ENCODE data around the gene TMEM201.
A peak's percentile ranks its signal among the peaks of the same experiment; 100 is the strongest.

The TMEM201 gene

DNA sequence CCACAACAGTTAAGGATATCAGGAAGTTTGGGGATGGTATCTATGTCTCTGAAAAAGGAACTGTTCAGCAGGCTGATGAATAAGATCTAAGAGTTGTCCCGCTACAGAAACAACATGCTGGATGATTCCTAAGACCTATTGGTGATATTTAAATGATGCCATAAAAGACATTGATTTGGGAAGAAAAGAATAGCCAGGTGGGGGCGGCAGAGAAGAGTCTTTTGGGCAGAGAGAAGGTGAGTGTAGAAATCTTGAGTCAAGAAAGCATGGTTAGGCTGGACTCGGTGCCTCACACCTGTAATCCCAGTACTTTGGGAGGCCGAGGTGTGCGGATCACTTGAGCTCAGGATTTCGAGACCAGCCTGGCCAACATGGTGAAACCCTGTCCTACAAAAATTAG lies 11.8 kb upstream of the TMEM201 start:
- no peak overlapping the region for H3K9ac ChIP-seq (ENCODE audit: low read length in 2 of 2)
- H3K4me3 ChIP-seq (ENCODE audit: low read length in 2 of 2), result no peak overlapping the region
- no peaks in the 10 kb centered on the region for H3K9me3 ChIP-seq (ENCODE audit: control insufficient read depth in 2 of 2, low read length in 2 of 2)
- no peaks in the 10 kb centered on the region for H3K27me3 ChIP-seq (ENCODE audit: control insufficient read depth in 1 of 2, insufficient read depth in 2 of 2, low read length in 2 of 2)
- no peak overlapping the region for H3K27ac ChIP-seq (ENCODE audit: low read length)
- peaks cover 2% of the 10 kb centered on the region for H3K4me1 ChIP-seq (ENCODE audit: control insufficient read depth, insufficient read depth, low read length)
- peaks cover 9 to 15% of the 10 kb centered on the region in 2 donors for H3K36me3 ChIP-seq (ENCODE audit: control insufficient read depth in 2 of 2, insufficient read depth in 2 of 2, low read length in 2 of 2)

DNA sequence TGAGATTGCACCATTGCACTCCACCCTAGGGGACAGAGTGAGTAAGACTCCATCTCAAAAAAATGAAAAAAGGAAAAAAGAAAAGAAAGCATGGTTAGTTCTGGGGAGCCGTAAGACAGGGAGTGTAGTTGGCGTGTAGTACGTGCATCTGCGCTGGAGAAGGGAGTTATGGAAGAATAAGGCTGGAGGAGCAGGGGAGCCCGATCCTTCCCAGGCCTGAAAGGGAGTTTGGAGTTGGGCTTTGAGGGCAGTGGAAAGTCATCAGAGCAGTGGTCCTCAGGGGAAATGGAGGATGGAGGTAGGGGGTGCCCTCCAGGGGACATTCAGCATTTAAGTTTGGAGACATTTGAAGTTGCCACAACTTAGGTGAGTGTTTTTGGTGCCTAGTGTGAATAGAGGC lies 11.3 kb upstream of the TMEM201 start:
- no peaks in the 10 kb centered on the region for H3K9me3 ChIP-seq (ENCODE audit: control insufficient read depth in 2 of 2, low read length in 2 of 2)
- no peak overlapping the region for H3K9ac ChIP-seq (ENCODE audit: low read length in 2 of 2)
- peaks cover 9 to 15% of the 10 kb centered on the region in 2 donors for H3K36me3 ChIP-seq (ENCODE audit: control insufficient read depth in 2 of 2, insufficient read depth in 2 of 2, low read length in 2 of 2)

DNA sequence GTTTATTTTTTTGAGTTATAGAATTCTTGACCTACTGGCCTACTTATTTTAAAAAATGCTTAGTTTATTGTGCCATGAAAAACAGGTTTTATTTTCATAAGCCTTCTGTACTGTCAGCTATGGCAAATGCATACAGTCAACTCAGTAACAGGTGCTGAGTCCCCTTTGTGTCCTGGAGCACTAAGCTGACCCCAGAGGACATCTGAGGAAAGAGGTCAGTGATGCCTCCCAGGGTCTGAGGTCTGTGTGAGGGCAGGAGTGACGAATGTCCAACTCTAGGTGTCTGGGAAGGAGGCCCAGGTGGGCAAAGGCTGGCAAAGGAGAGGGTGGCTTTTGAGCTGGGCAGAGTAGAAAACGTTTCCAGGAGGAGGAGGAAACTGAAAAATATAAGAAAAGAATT lies 7.8 kb upstream of the TMEM201 start:
- peaks cover 5 to 11% of the 10 kb centered on the region in 2 donors for H3K36me3 ChIP-seq (ENCODE audit: control insufficient read depth in 2 of 2, insufficient read depth in 2 of 2, low read length in 2 of 2)
- no peaks in the 10 kb centered on the region for H3K27me3 ChIP-seq (ENCODE audit: control insufficient read depth in 1 of 2, insufficient read depth in 2 of 2, low read length in 2 of 2)
- no peak overlapping the region for H3K27ac ChIP-seq (ENCODE audit: low read length)
- no peaks in the 10 kb centered on the region for H3K4me1 ChIP-seq (ENCODE audit: control insufficient read depth, insufficient read depth, low read length)
- H3K9me3 ChIP-seq (ENCODE audit: control insufficient read depth in 2 of 2, low read length in 2 of 2), result no peaks in the 10 kb centered on the region
- H3K4me3 ChIP-seq (ENCODE audit: low read length in 2 of 2), result no peak overlapping the region
- no peak overlapping the region for H3K9ac ChIP-seq (ENCODE audit: low read length in 2 of 2)

More for the DNA sequence above, 11.3 kb upstream of the TMEM201 start:
- no peaks in the 10 kb centered on the region for H3K27me3 ChIP-seq (ENCODE audit: control insufficient read depth in 1 of 2, insufficient read depth in 2 of 2, low read length in 2 of 2)
- no peak overlapping the region for H3K27ac ChIP-seq (ENCODE audit: low read length)
- peaks cover 2% of the 10 kb centered on the region for H3K4me1 ChIP-seq (ENCODE audit: control insufficient read depth, insufficient read depth, low read length)
- H3K4me3 ChIP-seq (ENCODE audit: low read length in 2 of 2), result no peak overlapping the region

DNA sequence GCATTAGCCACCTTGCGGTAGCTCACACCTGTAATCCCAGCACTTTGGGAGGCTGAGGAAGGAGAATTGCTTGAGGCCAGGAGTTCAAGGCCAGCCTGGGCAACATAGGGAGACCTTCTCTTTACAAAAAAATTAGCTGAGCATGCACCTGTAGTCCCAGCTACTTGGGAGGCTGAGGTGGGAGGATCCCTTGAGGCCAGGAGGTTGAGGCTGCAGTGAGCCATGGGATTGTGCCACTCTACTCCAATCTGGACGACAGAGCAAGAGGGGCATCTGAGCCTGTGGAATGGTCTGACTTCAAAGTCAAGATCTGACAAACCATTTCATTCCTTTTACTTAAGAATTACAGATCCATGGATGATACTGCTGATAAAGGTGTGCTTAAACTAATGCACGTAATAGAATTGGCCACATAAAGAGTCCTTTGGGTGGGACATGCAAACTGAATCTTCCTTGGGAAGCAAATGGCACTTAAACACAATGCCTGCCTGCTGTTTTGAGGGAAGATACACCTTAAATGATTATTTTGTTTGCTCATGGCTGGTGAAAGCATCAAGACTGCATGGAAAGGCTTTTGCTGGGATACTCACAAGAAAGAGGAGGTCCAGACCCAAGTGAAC lies 2.5 kb upstream of the TMEM201 start:
- no peak overlapping the region for H3K27ac ChIP-seq (ENCODE audit: low read length)
- no peaks in the 10 kb centered on the region for H3K36me3 ChIP-seq (ENCODE audit: control insufficient read depth in 2 of 2, insufficient read depth in 2 of 2, low read length in 2 of 2)
- no peak overlapping the region for H3K9ac ChIP-seq (ENCODE audit: low read length in 2 of 2)
- peaks cover 15% of the 10 kb centered on the region for H3K4me1 ChIP-seq (ENCODE audit: control insufficient read depth, insufficient read depth, low read length)
- H3K4me3 ChIP-seq (ENCODE audit: low read length in 2 of 2), result no peak overlapping the region
- no peaks in the 10 kb centered on the region for H3K27me3 ChIP-seq (ENCODE audit: control insufficient read depth in 1 of 2, insufficient read depth in 2 of 2, low read length in 2 of 2)
- H3K9me3 ChIP-seq (ENCODE audit: control insufficient read depth in 2 of 2, low read length in 2 of 2), result no peaks in the 10 kb centered on the region

DNA sequence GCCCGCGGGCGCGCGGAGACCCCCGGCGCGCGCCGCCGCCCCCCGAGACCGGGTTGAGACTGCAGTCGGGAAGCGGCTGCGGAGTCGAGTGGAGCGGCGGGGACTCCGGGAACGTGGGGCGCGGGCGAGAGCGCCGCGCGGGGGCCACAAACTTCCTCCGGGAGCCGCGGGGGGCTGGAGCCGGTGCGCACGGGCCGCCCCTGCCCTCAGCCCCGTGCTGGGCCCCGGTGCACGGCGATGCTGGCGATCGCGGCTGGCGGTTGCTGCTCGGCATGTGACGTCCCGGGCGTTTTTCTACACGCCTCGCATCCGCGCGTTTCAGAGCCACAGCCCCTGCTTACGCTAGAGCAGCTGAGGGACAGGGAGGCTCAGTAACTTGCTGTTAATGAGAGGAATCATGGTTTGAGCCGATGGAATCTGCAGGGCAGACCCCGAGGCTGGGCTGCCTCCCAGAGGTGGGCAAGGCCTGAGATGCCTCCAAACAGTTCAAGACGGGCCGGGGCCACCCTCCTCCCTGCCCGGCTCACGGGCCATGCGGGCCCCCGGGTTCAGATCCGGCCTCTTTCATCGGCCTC lies 520 bp downstream of the TMEM201 start:
- no peaks in the 10 kb centered on the region for H3K9me3 ChIP-seq (ENCODE audit: control insufficient read depth in 2 of 2, low read length in 2 of 2)
- H3K36me3 ChIP-seq (ENCODE audit: control insufficient read depth in 2 of 2, insufficient read depth in 2 of 2, low read length in 2 of 2), result no peaks in the 10 kb centered on the region
- H3K27ac ChIP-seq (ENCODE audit: low read length), result peak overlapping the region; percentile 46
- peak overlapping the region; percentile 66 to 74 for H3K9ac ChIP-seq (ENCODE audit: low read length in 2 of 2)
- no peaks in the 10 kb centered on the region for H3K27me3 ChIP-seq (ENCODE audit: control insufficient read depth in 1 of 2, insufficient read depth in 2 of 2, low read length in 2 of 2)
- peaks cover 35% of the 10 kb centered on the region for H3K4me1 ChIP-seq (ENCODE audit: control insufficient read depth, insufficient read depth, low read length)
- peak overlapping the region; percentile 70 to 78 for H3K4me3 ChIP-seq (ENCODE audit: low read length in 2 of 2)

DNA sequence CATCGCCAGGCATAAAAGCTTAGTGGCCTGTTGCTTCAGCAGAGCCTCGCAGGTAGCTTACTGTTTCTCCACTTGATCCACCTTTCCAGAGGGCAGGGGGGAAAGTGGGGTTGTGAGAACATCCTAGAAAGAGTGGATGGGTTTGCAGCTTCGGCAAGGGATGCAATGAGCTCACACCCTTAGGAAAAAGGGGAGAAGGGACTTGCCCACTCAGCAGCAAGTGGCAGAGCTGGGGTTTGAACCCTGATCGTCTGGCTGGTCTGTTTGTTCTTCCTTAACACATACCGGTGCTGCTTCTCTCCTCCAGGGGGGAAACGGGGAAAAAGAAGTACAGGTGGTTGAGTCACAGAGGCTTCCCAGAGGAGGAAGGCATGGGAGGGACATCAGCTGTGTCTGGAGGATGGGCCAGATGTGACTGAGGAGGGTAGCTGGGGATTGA lies 1.0 kb downstream of the TMEM201 start:
- no peaks in the 10 kb centered on the region for H3K36me3 ChIP-seq (ENCODE audit: control insufficient read depth in 2 of 2, insufficient read depth in 2 of 2, low read length in 2 of 2)
- peak overlapping the region; percentile 70 to 78 for H3K4me3 ChIP-seq (ENCODE audit: low read length in 2 of 2)
- H3K4me1 ChIP-seq (ENCODE audit: control insufficient read depth, insufficient read depth, low read length), result peaks cover 35% of the 10 kb centered on the region
- peak overlapping the region; percentile 66 to 74 for H3K9ac ChIP-seq (ENCODE audit: low read length in 2 of 2)
- H3K9me3 ChIP-seq (ENCODE audit: control insufficient read depth in 2 of 2, low read length in 2 of 2), result no peaks in the 10 kb centered on the region
- H3K27ac ChIP-seq (ENCODE audit: low read length), result peak overlapping the region; percentile 46
- H3K27me3 ChIP-seq (ENCODE audit: control insufficient read depth in 1 of 2, insufficient read depth in 2 of 2, low read length in 2 of 2), result no peaks in the 10 kb centered on the region

DNA sequence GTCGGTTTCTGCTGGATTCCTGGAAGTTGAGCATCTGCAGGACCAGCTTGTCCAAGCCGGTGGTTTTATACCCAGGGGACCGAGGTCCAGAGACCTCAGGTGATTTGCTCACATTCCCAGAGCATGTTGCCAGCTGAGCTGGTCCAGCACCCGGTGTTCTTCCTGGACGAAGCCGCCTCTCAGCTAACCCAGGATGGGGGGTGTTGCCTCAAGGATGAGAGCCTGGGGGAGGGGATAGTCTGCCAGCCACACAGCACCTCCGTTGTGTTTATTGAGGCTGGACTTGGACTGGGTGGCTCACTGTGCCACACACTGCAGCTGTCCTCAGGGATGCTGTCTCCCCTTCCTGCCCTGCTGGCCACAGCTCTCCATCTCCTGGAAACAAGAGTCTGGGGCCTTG lies 1.5 kb downstream of the TMEM201 start:
- Histone ChIP-seq H3K4me3 (ENCODE audit: low read length in 2 of 2) (peak overlapping the region in 1 of 2 donors; percentile 78), H3K27ac (ENCODE audit: low read length) (no peak overlapping the region), H3K36me3 (ENCODE audit: control insufficient read depth in 2 of 2, insufficient read depth in 2 of 2, low read length in 2 of 2) (no peaks in the 10 kb centered on the region), H3K4me1 (ENCODE audit: control insufficient read depth, insufficient read depth, low read length) (peaks cover 35% of the 10 kb centered on the region), H3K27me3 (ENCODE audit: control insufficient read depth in 1 of 2, insufficient read depth in 2 of 2, low read length in 2 of 2) (no peaks in the 10 kb centered on the region), H3K9me3 (ENCODE audit: control insufficient read depth in 2 of 2, low read length in 2 of 2) (no peaks in the 10 kb centered on the region), H3K9ac (ENCODE audit: low read length in 2 of 2) (peak overlapping the region in 1 of 2 donors; percentile 66)

DNA sequence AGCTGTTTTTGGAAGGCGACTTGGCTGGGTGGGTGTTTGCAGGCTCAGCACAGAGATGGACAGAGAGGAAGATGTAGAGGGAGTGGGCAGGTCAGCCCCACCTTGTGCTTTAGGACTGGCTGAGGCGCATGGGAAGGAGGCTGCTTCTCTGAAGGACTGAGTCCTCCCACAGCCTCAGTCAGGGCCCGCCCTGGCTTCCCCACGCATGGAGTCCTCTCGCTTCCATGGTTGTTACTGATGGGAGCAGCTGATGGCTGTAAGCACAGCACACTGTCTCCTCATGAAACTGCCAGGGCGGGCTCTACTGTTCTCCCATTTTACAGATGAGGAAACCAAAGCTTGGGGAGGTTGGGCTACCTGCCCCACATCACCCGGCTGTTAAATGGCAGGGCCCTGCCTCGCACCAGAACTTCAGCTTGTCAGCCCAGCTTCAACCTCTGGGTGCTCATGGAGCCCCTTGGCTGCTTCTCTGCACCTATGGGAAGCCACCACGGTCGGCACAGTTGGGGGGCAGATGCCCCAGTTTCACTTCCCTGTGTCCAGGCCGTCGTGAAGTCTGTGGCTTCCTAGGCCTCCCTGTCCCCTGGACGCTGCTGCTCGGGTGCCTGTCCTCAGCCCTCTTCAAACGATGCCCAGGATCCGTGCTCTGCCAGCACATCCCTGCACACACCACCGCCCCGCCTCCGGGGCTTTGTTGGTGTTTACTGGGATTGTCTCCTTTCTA lies 2.4 kb downstream of the TMEM201 start:
- H3K9ac ChIP-seq (ENCODE audit: low read length in 2 of 2), result no peak overlapping the region
- H3K36me3 ChIP-seq (ENCODE audit: control insufficient read depth in 2 of 2, insufficient read depth in 2 of 2, low read length in 2 of 2), result no peaks in the 10 kb centered on the region
- peaks cover 36% of the 10 kb centered on the region for H3K4me1 ChIP-seq (ENCODE audit: control insufficient read depth, insufficient read depth, low read length)
- no peaks in the 10 kb centered on the region for H3K27me3 ChIP-seq (ENCODE audit: control insufficient read depth in 1 of 2, insufficient read depth in 2 of 2, low read length in 2 of 2)
- no peak overlapping the region for H3K4me3 ChIP-seq (ENCODE audit: low read length in 2 of 2)
- no peaks in the 10 kb centered on the region for H3K9me3 ChIP-seq (ENCODE audit: control insufficient read depth in 2 of 2, low read length in 2 of 2)
- H3K27ac ChIP-seq (ENCODE audit: low read length), result no peak overlapping the region

DNA sequence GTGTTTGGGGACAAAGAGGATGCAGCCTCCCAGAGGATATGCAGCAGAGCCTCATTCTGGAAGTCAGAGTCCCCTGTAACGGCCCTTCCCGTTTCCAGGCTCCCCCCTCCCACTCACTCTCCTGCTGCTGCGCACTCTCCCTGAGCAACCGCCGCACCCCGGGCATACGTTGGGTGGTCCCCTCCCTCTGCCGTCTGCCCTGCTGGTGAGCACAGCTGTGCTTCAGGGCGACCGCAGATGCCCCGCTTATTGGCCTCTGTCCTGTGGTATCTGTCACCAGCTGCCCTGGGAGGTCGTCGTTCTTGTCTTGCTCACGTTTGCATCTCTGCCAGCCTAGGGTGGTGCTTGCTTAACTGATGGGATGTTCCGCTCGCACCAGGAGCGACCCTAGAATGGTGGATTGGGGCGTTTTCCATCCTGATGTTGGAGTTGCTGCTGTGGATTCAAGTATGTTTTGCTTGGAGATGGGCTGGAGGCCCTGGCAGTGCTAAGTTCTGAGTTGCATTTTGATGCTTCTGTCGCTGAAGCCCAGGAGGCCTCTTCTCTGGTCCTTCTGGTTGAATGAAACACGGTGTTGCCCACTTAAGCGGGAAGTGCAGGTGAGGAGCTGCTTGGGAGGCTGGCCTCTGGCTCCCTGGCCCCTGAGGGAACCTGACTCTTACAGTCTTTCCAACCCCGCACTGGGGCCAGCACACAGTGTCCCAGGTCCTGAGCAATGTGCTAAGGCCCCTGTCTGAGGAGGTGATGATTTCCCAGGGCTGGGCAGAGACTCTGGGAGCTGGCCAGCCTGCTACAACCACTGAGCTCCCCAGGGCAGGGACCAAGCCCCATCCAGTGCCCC lies 3.2 kb downstream of the TMEM201 start:
- Histone ChIP-seq H3K27ac (ENCODE audit: low read length) (no peak overlapping the region), H3K4me1 (ENCODE audit: control insufficient read depth, insufficient read depth, low read length) (peaks cover 38% of the 10 kb centered on the region), H3K9ac (ENCODE audit: low read length in 2 of 2) (no peak overlapping the region), H3K9me3 (ENCODE audit: control insufficient read depth in 2 of 2, low read length in 2 of 2) (no peaks in the 10 kb centered on the region), H3K36me3 (ENCODE audit: control insufficient read depth in 2 of 2, insufficient read depth in 2 of 2, low read length in 2 of 2) (no peaks in the 10 kb centered on the region), H3K27me3 (ENCODE audit: control insufficient read depth in 1 of 2, insufficient read depth in 2 of 2, low read length in 2 of 2) (no peaks in the 10 kb centered on the region), H3K4me3 (ENCODE audit: low read length in 2 of 2) (no peak overlapping the region)

DNA sequence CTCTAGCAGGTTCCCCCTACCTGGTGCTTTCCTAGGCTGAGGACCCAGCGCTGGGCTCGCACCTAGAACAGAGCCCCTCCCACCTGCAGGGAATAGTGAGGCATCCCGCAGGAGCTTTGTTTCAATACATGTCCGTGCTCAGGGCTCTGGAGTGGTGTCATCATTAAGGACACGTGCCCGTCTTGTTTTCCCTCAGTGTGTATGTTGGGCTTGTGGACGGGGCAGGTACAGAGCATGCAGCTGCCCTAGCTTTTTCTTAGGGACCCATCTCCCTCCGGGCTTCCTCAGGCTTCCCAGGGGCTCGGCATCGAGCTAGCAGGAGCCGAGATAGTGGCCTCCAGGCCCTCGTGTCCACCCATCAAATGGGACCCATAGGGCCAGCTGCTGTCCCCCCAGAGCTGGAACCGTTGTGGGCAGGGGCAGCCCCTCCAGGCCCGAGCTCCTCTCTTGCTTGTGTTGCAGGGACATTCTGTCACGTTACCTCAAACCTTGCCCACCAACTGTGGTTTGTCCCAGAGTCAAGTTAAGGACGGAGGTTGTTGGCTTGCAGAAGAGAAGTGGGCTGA lies 3.9 kb downstream of the TMEM201 start:
- Histone ChIP-seq H3K9ac (ENCODE audit: low read length in 2 of 2) (peak overlapping the region in 1 of 2 donors; percentile 22), H3K4me3 (ENCODE audit: low read length in 2 of 2) (no peak overlapping the region)

More for the DNA sequence above, 3.9 kb downstream of the TMEM201 start:
- Histone ChIP-seq H3K9me3 (ENCODE audit: control insufficient read depth in 2 of 2, low read length in 2 of 2) (no peaks in the 10 kb centered on the region), H3K27me3 (ENCODE audit: control insufficient read depth in 1 of 2, insufficient read depth in 2 of 2, low read length in 2 of 2) (no peaks in the 10 kb centered on the region), H3K4me1 (ENCODE audit: control insufficient read depth, insufficient read depth, low read length) (peaks cover 38% of the 10 kb centered on the region), H3K36me3 (ENCODE audit: control insufficient read depth in 2 of 2, insufficient read depth in 2 of 2, low read length in 2 of 2) (peaks cover 0 to 2% of the 10 kb centered on the region in 2 donors), H3K27ac (ENCODE audit: low read length) (no peak overlapping the region)
